ENCODE results near the gene REEP6. TPM values are rescaled to one million over a fixed set of nuclear protein-coding genes. Genes with fewer than 3 reads are reported as not detected.
"Not testable (repeated sequence)": the region's sequence is repeated elsewhere in the genome, so short reads cannot be mapped to it uniquely, and the experiment has no call there.

Gene REEP6
- total RNA-seq, 1 donor from 2014 or later, result 9.7 TPM

- Histone ChIP-seq H3K27me3 (ENCODE audit: control insufficient read depth, insufficient read depth, low read length) (peaks cover 35% of the 10 kb centered on the region), H3K36me3 (ENCODE audit: control insufficient read depth, insufficient read depth, low read length) (no peaks in the 10 kb centered on the region), H3K4me3 (ENCODE audit: low read depth, low read length) (no peak overlapping the region)
- DNase-seq (ENCODE audit: low read depth), result no peak
- TF ChIP-seq CTCF (IDR thresholded peaks at IDR 0.05; ENCODE audit: insufficient read depth, low read length, poor library complexity, severe bottlenecking), result no peak
Observed at GRCh38 chr19:1528596-1529429, 37.8 kb downstream of the REEP6 start.

GRCh38 chr19:1529430-1529816, 38.4 kb downstream of the REEP6 start:
- H3K36me3 ChIP-seq (ENCODE audit: control insufficient read depth, insufficient read depth, low read length), result no peaks in the 10 kb centered on the region
- H3K4me3 ChIP-seq (ENCODE audit: low read depth, low read length), result no peak overlapping the region
- peaks cover 32% of the 10 kb centered on the region for H3K27me3 ChIP-seq (ENCODE audit: control insufficient read depth, insufficient read depth, low read length)
- no peak for TF ChIP-seq CTCF (IDR thresholded peaks at IDR 0.05; ENCODE audit: insufficient read depth, low read length, poor library complexity, severe bottlenecking)
- no peak for DNase-seq (ENCODE audit: low read depth)

- peaks cover 18% of the 10 kb centered on the region for H3K27me3 ChIP-seq (ENCODE audit: control insufficient read depth, insufficient read depth, low read length)
- H3K36me3 ChIP-seq (ENCODE audit: control insufficient read depth, insufficient read depth, low read length); H3K4me3 ChIP-seq (ENCODE audit: low read depth, low read length); DNase-seq (ENCODE audit: low read depth): not testable (repeated sequence)
Observed at GRCh38 chr19:1530856-1531255, 39.9 kb downstream of the REEP6 start.

GRCh38 chr19:1531587-1531986, 40.6 kb downstream of the REEP6 start:
- no peak for DNase-seq (ENCODE audit: low read depth)
- H3K27me3 ChIP-seq (ENCODE audit: control insufficient read depth, insufficient read depth, low read length), result peaks cover 14% of the 10 kb centered on the region
- no peak for TF ChIP-seq CTCF (IDR thresholded peaks at IDR 0.05; ENCODE audit: insufficient read depth, low read length, poor library complexity, severe bottlenecking)

GRCh38 chr19:1532003-1532402, 41.0 kb downstream of the REEP6 start:
- DNase-seq (ENCODE audit: low read depth), result no peak
- Histone ChIP-seq H3K36me3 (ENCODE audit: control insufficient read depth, insufficient read depth, low read length) (no peaks in the 10 kb centered on the region), H3K27me3 (ENCODE audit: control insufficient read depth, insufficient read depth, low read length) (peaks cover 14% of the 10 kb centered on the region), H3K4me3 (ENCODE audit: low read depth, low read length) (no peak overlapping the region)
- TF ChIP-seq CTCF (IDR thresholded peaks at IDR 0.05; ENCODE audit: insufficient read depth, low read length, poor library complexity, severe bottlenecking), result no peak

More at GRCh38 chr19:1531587-1531986, 40.6 kb downstream of the REEP6 start:
- Histone ChIP-seq H3K36me3 (ENCODE audit: control insufficient read depth, insufficient read depth, low read length) (no peaks in the 10 kb centered on the region), H3K4me3 (ENCODE audit: low read depth, low read length) (no peak overlapping the region)

GRCh38 chr19:1533510-1534150, 42.6 kb downstream of the REEP6 start:
- Histone ChIP-seq H3K27me3 (ENCODE audit: control insufficient read depth, insufficient read depth, low read length) (peaks cover 9% of the 10 kb centered on the region), H3K4me3 (ENCODE audit: low read depth, low read length) (no peak overlapping the region), H3K36me3 (ENCODE audit: control insufficient read depth, insufficient read depth, low read length) (no peaks in the 10 kb centered on the region)
- DNase-seq (ENCODE audit: low read depth), result no peak
- no peak for TF ChIP-seq CTCF (IDR thresholded peaks at IDR 0.05; ENCODE audit: insufficient read depth, low read length, poor library complexity, severe bottlenecking)
